Measurements from ENCODE around the gene CDH22. TPM values are rescaled to one million over a fixed set of nuclear protein-coding genes. Genes with fewer than 3 reads are reported as not detected.
A peak's percentile ranks its signal among the peaks of the same experiment; 100 is the strongest.

The CDH22 gene
- total RNA-seq, 1 donor from 2014 or later = 0.13 TPM

- Mint-ChIP-seq H3K4me3 (peak overlapping the region; percentile 62), H3K27me3 (ENCODE audit: insufficient read depth, low read depth) (peaks cover 10% of the 10 kb centered on the region), H3K36me3 (peaks cover 16% of the 10 kb centered on the region), H3K27ac (peak overlapping the region; percentile 100), H3K4me1 (peaks cover 80% of the 10 kb centered on the region), H3K9me3 (no peaks in the 10 kb centered on the region)
- no peak overlapping the region for H3K4me3 ChIP-seq
- H3K4me1 ChIP-seq = peaks cover 48% of the 10 kb centered on the region
- H3K4me2 ChIP-seq = peak overlapping the region; percentile 54
- H3K36me3 ChIP-seq = no peaks in the 10 kb centered on the region
- no peaks in the 10 kb centered on the region for H3K9me3 ChIP-seq (ENCODE audit: low read depth)
- H3K79me2 ChIP-seq (ENCODE audit: low read depth) = no peaks in the 10 kb centered on the region
- DNase-seq (ENCODE audit: low spot score) = no peak
- peak overlapping the region; percentile 80 for H3K27ac ChIP-seq
- no peaks in the 10 kb centered on the region for H3K27me3 ChIP-seq
- H4K20me1 ChIP-seq (ENCODE audit: low read depth) = peaks cover 32% of the 10 kb centered on the region
- peaks cover 33% of the 10 kb centered on the region for H3F3A ChIP-seq (ENCODE audit: low read depth)
- TF ChIP-seq EZH2 (IDR thresholded peaks at IDR 0.05) (no peak), EZH2phosphoT487 (IDR thresholded peaks at IDR 0.05) (no peak), CTCF (IDR thresholded peaks at IDR 0.05) (no peak)
- H3K9ac ChIP-seq = no peak overlapping the region
- H2AFZ ChIP-seq (replicated peaks) = no peak overlapping the region
These were observed 43.2 kb upstream of the CDH22 start for GRCh38 chr20:46351357-46352058.

DNA sequence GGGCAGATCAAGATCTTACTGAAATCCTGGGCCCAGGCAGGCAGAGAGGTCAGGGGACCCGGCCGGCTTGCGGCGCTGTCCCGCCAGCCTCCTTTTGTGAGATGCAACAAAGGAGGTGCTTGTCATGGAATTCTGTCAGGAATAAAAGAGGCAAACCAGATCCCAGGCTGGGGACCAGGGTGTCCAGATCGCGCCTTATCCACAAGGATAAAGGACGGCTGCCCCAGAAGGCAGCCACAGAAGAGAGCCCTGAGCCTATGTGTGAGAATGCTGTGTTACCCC lies 42.6 kb upstream of the CDH22 start:
- no peak overlapping the region for H3K9ac ChIP-seq
- peak overlapping the region; percentile 100 for H3K27ac Mint-ChIP-seq
- no peaks in the 10 kb centered on the region for H3K27me3 ChIP-seq
- H2AFZ ChIP-seq (replicated peaks) = no peak overlapping the region
- peak; percentile 22 for TF ChIP-seq CTCF (IDR thresholded peaks at IDR 0.05)
- no peak for TF ChIP-seq EZH2 (IDR thresholded peaks at IDR 0.05)
- no peak for TF ChIP-seq EZH2phosphoT487 (IDR thresholded peaks at IDR 0.05)
- peaks cover 82% of the 10 kb centered on the region for H3K4me1 Mint-ChIP-seq
- peaks cover 33% of the 10 kb centered on the region for H3F3A ChIP-seq (ENCODE audit: low read depth)
- H3K4me3 Mint-ChIP-seq = peak overlapping the region; percentile 62
- no peaks in the 10 kb centered on the region for H3K9me3 ChIP-seq (ENCODE audit: low read depth)
- no peaks in the 10 kb centered on the region for H3K36me3 ChIP-seq
- H3K4me2 ChIP-seq = peak overlapping the region; percentile 54
- H3K27ac ChIP-seq = peak overlapping the region; percentile 80
- H3K27me3 Mint-ChIP-seq (ENCODE audit: insufficient read depth, low read depth) = peaks cover 12% of the 10 kb centered on the region
- H3K79me2 ChIP-seq (ENCODE audit: low read depth) = no peaks in the 10 kb centered on the region
- H3K9me3 Mint-ChIP-seq = no peaks in the 10 kb centered on the region
- H4K20me1 ChIP-seq (ENCODE audit: low read depth) = peaks cover 32% of the 10 kb centered on the region
- no peak overlapping the region for H3K4me3 ChIP-seq
- peaks cover 48% of the 10 kb centered on the region for H3K4me1 ChIP-seq
- peaks cover 18% of the 10 kb centered on the region for H3K36me3 Mint-ChIP-seq
- peak; percentile 88 for DNase-seq (ENCODE audit: low spot score)

GRCh38 chr20:46350201-46350985 lies 42.1 kb upstream of the CDH22 start:
- peak overlapping the region; percentile 91 for H3K27ac Mint-ChIP-seq

More at GRCh38 chr20:46350201-46350985, 42.1 kb upstream of the CDH22 start:
- Histone ChIP-seq H3K27ac (peak overlapping the region; percentile 70), H3K27me3 (peaks cover 2% of the 10 kb centered on the region), H3K4me3 (no peak overlapping the region), H3K9me3 (ENCODE audit: low read depth) (no peaks in the 10 kb centered on the region), H3K36me3 (no peaks in the 10 kb centered on the region), H3F3A (ENCODE audit: low read depth) (peaks cover 33% of the 10 kb centered on the region), H2AFZ (replicated peaks) (no peak overlapping the region), H3K4me1 (peaks cover 48% of the 10 kb centered on the region), H3K79me2 (ENCODE audit: low read depth) (no peaks in the 10 kb centered on the region), H3K4me2 (peak overlapping the region; percentile 54), H3K9ac (no peak overlapping the region), H4K20me1 (ENCODE audit: low read depth) (peaks cover 32% of the 10 kb centered on the region)
- no peaks in the 10 kb centered on the region for H3K9me3 Mint-ChIP-seq
- peaks cover 12% of the 10 kb centered on the region for H3K27me3 Mint-ChIP-seq (ENCODE audit: insufficient read depth, low read depth)
- H3K4me3 Mint-ChIP-seq = peak overlapping the region; percentile 62
- H3K4me1 Mint-ChIP-seq = peaks cover 79% of the 10 kb centered on the region
- H3K36me3 Mint-ChIP-seq = peaks cover 19% of the 10 kb centered on the region
- TF ChIP-seq EZH2phosphoT487 (IDR thresholded peaks at IDR 0.05) (no peak), EZH2 (IDR thresholded peaks at IDR 0.05) (no peak), CTCF (IDR thresholded peaks at IDR 0.05) (no peak)
- peak; percentile 60 for DNase-seq (ENCODE audit: low spot score)
